GM19043 (cell line): ENCODE measurements around the gene TLR6.

Experiments used
- ATAC-seq: cut with Tn5 transposase; IDR thresholded peaks from one replicate; pipeline ENCODE4 v1.9.1; 2021; ENCODE audit warnings: low read depth; ENCODE audit not compliant: unreplicated experiment

Gene TLR6

GRCh38 chr4:38856524-38857337 is at the start of gene TLR6:
TSS of gene TLR6 (minus strand) at chr4:38856817. CDS start at chr4:38829473, 27,344 bp downstream.
- ATAC-seq = peak; percentile 35

GRCh38 chr4:38905652-38906385 is 49.2 kb upstream of the TLR6 start:
- ATAC-seq = no peak

GRCh38 chr4:38904682-38905081 is 48.1 kb upstream of the TLR6 start:
- ATAC-seq = no peak

- ATAC-seq = no peak
These were observed 47.6 kb upstream of the TLR6 start for GRCh38 chr4:38904090-38904666.

- ATAC-seq = no peak
These were observed 46.1 kb upstream of the TLR6 start for GRCh38 chr4:38902695-38903094.

- no peak for ATAC-seq
These were observed 45.6 kb upstream of the TLR6 start for GRCh38 chr4:38902221-38902620.

- no peak for ATAC-seq
These were observed 41.6 kb upstream of the TLR6 start for GRCh38 chr4:38898245-38898644.

- ATAC-seq = no peak
These were observed 40.3 kb upstream of the TLR6 start for GRCh38 chr4:38896940-38897339.

- no peak for ATAC-seq
These were observed 37.8 kb upstream of the TLR6 start for GRCh38 chr4:38894322-38894982.

GRCh38 chr4:38891051-38891983 is 34.7 kb upstream of the TLR6 start:
- no peak for ATAC-seq

GRCh38 chr4:38889143-38889542 is 32.5 kb upstream of the TLR6 start:
- ATAC-seq = no peak

GRCh38 chr4:38884254-38884653 is 27.6 kb upstream of the TLR6 start:
- no peak for ATAC-seq

- ATAC-seq = no peak
These were observed 20.0 kb upstream of the TLR6 start for GRCh38 chr4:38876636-38877035.

GRCh38 chr4:38873290-38873944 is 16.8 kb upstream of the TLR6 start:
- no peak for ATAC-seq

GRCh38 chr4:38872620-38873019 is 16.0 kb upstream of the TLR6 start:
- no peak for ATAC-seq

GRCh38 chr4:38871593-38871992 is 15.0 kb upstream of the TLR6 start:
- no peak for ATAC-seq

- no peak for ATAC-seq
These were observed 13.6 kb upstream of the TLR6 start for GRCh38 chr4:38870098-38870808.

GRCh38 chr4:38869511-38869910 is 12.9 kb upstream of the TLR6 start:
- ATAC-seq = no peak
